AG09309 (cell line): ENCODE results near the gene PIR.

Source experiments
- DNase-seq: peaks from one replicate; pipeline ENCODE4 v3.0.0-alpha.2; 2010; ENCODE audit warnings: low read depth
- H3K4me3 ChIP-seq: 2 replicates; pipeline ENCODE4 v1.5.1; 2011; ENCODE audit warnings: mild to moderate bottlenecking, low read depth, low read length, moderate library complexity; ENCODE audit not compliant: control insufficient read depth
- TF ChIP-seq, protein P1 (sequence below): IDR thresholded peaks from 2 replicates; pipeline ENCODE4 v1.5.1; 2011; ENCODE audit warnings: mild to moderate bottlenecking, low read depth, low read length, inconsistent platforms; ENCODE audit not compliant: insufficient read depth, control insufficient read depth; ENCODE audit errors: missing control alignments

The PIR gene

DNA sequence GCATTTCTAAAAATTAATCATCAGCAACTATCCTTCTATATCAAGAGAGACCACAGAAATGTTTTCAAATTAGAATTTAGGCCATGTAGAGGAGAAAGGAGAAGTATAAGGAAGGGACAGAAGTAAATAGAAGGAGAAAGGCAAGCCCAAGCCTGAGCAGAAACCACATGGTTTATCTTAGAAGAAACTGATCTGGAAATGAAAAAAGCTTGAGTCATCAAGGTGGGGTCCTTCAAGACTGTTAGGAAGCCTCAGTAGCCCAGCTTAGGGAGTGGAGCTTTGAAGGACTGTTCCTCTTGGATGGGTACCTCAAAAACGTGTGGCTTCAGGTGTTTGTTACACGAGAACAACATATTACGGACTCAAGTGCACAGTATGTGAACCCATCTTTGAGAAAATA lies 12.0 kb upstream of the PIR start:
- H3K4me3 ChIP-seq: no peak overlapping the region
- TF ChIP-seq, protein P1, sequence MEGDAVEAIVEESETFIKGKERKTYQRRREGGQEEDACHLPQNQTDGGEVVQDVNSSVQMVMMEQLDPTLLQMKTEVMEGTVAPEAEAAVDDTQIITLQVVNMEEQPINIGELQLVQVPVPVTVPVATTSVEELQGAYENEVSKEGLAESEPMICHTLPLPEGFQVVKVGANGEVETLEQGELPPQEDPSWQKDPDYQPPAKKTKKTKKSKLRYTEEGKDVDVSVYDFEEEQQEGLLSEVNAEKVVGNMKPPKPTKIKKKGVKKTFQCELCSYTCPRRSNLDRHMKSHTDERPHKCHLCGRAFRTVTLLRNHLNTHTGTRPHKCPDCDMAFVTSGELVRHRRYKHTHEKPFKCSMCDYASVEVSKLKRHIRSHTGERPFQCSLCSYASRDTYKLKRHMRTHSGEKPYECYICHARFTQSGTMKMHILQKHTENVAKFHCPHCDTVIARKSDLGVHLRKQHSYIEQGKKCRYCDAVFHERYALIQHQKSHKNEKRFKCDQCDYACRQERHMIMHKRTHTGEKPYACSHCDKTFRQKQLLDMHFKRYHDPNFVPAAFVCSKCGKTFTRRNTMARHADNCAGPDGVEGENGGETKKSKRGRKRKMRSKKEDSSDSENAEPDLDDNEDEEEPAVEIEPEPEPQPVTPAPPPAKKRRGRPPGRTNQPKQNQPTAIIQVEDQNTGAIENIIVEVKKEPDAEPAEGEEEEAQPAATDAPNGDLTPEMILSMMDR: no peak
- no peak for DNase-seq

DNA sequence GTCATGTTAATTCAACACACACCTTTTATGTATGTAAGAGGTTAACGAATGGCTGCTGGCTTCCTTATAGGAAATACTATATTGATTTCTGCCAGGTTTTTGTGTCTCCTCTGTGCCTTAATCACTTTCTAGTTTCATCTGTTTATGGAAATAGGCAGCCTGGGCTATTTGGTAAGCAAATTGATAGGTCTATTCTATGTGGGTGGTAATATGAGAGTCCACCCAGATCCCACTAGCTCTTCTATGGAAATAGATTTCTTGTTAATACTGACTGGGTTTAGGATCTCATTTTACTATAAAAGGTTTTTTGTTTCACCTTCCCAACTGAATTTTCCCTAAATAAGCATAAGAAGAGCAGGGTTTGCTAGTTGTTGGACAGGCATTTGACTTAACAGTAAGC lies 11.5 kb upstream of the PIR start:
- TF ChIP-seq, protein P1: no peak
- DNase-seq: no peak

DNA sequence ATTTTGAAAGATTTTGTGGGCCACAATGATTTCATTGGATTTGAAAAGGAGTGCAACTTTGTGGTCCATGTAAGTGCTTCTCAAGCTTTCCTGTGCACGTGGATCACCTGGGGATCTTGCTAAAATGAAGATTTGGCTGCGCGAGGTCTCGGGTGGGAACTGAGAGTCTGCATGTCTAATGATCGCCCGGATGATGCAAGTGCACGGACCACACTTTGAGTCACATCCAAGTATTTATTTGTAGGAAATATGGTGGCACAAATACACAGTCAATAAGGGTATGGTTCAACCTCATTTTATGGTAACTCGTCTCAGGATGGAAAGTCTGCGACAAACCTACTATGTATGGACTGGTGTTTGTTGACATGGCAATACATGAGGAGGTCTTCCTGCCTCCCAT lies 8.4 kb upstream of the PIR start:
- H3K4me3 ChIP-seq: no peak overlapping the region
- TF ChIP-seq, protein P1: no peak
- no peak for DNase-seq

More for the DNA sequence above, 11.5 kb upstream of the PIR start:
- H3K4me3 ChIP-seq: no peak overlapping the region

DNA sequence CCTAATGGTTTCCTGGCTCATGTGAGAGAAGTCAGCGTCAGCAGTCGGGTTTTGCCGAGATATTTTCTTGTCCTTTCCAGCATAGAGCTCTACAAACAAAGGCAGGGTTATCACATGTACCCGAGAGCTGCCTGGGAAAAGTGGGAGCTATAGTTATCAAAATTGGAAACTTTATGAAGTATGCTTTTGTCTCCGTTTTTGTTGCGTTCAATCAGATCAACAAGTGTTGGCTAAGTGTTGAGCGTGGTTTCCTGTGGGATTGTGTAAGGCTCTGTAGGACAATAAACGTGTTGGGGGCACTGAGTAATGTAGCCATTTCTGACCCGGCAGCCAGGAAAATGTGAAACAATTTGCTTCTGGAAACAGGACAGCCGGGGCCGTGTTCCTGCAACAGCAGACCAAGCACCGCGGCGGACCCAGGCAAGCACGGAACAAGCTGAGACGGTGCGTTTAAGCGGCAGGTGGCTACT lies 7.4 kb upstream of the PIR start, which contains the start of gene BMX:
Gene BMX, plus strand, starts transcription at position 311 of the 470 bp plus-strand sequence. CDS start 7,547 bp downstream, outside the sequence.
- DNase-seq: no peak
- TF ChIP-seq, protein P1: no peak
- H3K4me3 ChIP-seq: no peak within 1 kb of the TSS

DNA sequence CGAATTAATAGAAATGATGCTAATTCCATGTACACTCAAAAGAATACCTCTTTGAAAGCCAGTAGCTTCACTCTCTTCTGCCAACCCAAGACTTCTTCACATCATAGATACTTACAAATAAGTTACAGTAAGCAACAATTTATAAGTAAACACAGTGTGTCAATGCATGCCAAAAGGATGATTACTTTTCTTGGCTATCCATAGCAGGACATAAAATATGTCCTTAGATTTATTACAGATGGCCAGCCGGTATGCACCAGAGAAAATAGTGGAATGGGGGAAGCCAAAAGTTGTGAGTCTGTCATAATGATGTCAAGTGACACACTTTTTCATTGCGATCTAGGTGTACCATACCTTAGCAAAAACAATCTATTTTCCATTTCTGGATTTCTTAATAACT lies 6.8 kb upstream of the PIR start:
- DNase-seq: no peak
- TF ChIP-seq, protein P1: no peak

DNA sequence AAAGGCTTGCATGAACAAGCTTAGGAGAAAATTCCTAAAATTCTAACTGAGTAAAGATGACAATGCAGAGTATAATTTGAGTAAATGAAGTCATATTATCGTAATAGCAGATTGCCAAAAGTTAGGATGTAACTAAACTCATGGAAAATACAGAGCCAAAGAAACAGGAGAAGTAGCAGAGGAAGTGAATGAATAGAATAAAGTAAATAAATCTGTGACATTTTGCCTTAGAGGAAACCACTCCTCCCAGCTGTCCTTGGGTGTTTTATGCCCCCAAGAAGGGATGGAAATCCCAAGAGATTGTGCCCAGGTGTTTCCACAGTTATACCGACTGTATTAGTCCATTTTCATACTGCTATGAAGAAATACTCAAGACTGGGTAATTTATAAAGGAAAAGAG lies 5.6 kb upstream of the PIR start:
- H3K4me3 ChIP-seq: no peak overlapping the region
- no peak for DNase-seq
- TF ChIP-seq, protein P1: no peak

More for the DNA sequence above, 6.8 kb upstream of the PIR start:
- no peak overlapping the region for H3K4me3 ChIP-seq

DNA sequence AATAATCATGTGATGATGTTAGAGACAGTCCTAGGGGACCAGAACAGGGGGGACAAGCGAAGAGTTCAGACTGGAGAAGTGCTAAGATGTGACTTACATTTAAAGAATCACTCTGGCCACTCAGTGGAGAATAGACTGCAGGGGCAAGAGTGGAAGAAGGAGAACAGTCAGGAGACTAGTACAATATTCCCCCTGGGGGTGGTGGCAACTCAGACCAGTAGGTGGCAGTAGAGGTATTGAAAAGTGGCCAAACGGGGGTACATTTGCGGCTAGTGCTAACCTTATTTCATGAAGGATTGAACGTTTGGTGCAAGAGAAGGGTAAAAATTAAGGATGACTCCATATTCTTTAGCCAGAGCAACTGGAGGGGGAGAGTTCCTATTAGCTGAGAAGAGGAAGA lies 4.7 kb upstream of the PIR start:
- TF ChIP-seq, protein P1: peak; percentile 76
- DNase-seq: no peak
- no peak overlapping the region for H3K4me3 ChIP-seq
